GM21717 (cell line): ENCODE results near the gene B2M.
"Not testable (repeated sequence)": the region's sequence is repeated elsewhere in the genome, so short reads cannot be mapped to it uniquely, and the experiment has no call there.

Experiments
- ATAC-seq: cut with Tn5 transposase; IDR thresholded peaks from one replicate; pipeline ENCODE4 v1.9.1; 2021; ENCODE audit warnings: mild to moderate bottlenecking, moderate library complexity; ENCODE audit not compliant: unreplicated experiment

B2M gene

DNA sequence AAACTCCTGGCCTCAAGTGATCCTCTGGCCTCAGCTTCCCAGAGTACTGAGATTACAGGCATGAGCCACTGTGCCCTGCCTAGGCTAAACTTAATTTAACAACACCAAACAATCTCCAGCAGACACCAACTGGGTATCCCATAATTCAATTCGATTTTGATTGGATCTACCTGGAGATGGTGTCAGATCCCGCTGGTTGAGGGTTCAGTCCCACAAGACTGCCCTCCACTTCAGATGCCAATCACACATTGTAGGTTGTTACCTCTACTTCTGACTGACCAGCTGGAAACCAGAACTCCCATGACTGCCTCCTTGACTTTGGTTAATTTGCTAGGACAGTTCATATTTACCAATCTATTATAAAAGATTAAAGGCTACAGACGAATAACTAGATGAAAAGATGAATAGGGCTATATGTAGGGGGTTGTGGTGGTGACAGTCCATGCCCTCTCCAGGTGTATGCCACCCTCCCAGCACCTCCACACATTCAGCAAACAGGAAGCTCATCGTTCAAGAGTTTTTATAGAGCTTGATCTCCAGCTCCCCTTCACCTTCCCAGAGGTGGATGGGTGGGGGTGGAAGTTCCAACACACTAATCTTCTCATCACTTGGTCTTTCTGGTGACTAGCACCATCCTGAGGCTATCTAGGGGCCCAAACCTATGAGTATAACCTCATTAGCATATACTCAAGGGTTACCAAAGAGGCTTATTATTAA lies 9.3 kb downstream of the B2M start:
- no peak for ATAC-seq

DNA sequence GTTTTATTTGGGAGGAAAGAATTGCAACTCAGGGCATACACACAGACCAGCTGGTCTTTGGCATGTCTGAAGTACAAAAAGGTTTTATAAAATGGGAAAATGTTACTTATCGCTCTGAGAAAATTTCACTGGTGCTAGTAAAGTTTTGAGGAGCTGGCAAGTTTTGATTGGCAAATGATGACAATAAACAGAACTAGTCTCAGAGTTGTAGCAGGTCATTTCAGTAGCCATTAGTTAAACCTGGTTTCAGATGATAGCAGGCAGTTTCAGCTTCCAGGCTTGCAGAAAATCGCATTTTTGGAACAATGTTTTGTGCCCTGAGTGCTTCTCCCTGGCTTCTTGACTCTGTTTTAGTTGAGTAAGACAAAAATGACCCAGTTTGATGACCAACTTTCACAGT lies 10.7 kb downstream of the B2M start:
- ATAC-seq, result no peak

DNA sequence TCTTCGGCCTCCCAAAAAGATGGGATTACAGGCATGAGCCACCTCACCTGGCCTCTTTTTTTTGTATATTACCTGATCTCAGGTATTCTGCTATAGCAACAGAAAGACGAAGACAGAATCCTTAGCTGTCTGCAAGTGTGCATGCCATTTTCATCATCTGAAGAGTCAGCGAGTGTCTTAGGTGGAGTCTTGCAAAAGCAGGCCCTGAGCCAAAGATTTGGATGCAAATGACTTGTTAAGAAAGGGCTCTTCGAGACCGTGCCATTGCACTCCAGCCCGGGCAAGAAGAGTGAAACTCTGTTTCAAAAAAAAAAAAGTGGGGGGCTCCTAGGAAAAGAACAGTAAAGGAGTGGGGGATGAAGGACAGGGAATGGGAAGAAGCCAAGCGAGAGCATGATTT lies 14.8 kb downstream of the B2M start:
- ATAC-seq, result no peak

DNA sequence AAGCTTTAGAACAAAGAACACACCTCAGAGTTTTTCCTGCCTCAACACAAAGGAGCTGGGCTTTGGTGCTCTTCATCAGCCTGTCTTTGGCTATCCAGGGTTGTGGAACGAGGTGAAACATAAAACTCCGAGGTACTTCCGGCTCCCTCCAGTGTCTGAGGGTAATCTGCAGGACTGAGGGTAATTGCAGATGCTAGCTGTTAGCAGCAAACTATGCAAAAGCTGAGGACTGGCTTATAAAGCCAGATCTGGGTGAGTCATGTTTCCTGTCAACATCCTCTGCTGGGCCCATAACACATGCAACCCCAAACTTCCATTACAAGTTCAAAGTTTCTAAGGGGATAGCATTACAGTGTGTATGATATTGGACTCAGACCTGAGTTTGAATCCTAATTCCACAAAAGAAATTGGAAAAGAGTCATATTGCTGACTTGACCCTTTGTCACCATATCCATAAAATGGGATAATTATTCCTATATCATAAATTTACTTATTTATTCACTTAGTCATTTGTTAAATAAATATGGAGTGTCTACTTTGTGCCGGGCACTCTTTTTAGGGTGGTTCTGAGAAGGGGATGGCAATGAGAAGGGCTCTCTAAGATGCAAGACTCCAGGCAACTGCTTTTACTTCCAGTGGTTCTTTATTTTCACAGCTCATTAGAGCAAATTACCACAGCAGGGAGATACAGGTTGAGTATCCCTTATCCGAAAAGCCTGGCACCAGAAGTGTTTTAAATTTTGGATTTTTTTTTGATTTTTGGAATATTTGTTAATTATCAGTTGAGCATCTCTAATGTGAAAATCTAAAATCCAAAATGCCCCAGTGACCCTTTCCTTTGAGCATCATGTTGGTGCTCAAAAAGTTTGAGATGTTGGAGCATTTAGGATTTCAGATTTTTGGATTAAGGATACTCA lies 15.5 kb downstream of the B2M start:
- peak; percentile 23 for ATAC-seq

DNA sequence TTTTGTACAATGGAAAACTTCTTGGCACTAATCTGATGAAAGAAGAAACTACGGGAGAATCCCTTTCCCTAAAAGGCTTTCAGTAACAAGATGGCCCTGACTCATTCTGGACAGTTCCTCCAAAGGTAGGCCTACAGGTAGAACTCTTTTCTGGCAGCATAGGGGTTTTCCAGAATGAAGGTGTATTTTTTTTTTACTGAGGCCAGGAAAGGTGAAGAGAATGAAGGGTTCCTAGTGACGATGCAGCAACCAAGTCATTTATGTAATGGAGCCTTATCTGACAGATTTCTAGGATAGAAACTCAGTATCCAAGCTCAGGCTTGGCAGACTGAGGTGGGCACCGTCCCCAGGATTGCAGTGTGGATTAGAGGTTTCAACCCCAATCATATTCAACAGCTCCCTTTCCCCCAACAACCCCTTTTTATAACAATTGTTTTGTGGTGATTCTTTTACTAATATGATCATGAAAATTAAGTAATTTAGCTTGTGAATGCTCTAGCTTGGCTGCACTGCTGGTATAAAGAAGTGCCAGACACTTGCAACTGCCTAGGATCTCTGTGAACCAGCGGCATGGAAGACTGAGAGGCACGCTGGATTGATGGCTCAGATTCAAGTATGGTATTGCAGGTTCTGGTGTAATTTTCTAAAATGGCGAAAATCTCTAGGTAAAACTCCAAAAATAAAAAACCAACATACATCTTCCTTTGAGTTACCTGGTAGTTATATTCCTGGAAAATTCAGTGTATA lies 16.3 kb downstream of the B2M start:
- no peak for ATAC-seq

DNA sequence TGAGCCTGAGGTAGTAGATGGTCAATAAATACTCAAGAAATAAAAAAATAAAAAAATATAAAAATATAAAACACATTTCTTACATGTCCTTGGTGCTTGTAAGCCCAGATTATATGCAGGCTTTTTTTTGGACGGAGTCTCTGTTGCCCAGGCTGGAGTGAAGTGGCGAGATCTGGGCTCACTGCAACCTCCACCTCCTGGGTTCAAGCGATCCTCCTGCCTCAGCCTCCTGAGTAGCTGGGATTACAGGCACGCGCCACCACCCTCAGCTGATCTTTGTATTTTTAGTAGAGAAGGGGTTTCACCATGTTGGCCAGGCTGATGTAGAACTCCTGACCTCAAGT lies 16.9 kb downstream of the B2M start:
- not testable (repeated sequence) for ATAC-seq

DNA sequence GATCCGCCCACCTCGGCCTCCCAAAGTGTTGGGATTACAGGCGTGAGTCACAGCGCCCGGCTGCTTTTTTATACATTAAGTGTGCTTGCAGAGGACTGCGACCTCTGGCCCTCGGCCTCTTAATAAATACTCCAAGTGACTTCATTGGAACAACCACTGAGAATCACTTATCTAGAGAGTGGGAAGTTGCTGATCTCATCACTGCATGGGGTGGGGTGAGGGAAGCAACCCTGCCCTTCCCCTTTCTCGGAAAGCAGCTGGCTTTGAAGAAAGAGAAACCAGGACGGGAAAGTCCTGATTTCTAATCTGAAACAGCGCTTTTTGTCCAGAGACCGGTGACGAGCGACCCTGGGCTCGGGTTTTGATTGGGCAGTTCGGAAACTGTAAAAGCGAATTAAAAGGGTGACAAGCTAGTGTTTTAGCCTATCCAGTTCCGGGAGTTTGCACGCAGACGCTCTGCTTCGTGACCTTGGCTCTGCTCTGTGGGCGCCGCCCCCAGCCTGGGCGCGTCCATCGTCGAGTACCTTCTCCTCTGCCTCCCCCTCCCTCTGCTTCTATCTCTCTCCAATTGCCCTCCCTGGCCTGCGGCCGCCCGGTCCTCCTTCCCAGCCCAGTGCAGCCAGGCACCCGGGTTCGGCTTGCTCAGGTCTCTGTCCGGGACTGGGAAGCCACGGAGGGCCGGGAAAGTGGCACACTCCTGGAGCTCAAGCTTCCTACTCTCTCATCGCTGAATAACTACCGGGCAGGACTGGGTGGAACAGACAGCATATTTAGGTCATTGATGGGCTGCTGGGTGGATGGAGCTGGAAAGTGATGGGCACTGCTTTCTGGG lies 17.5 kb downstream of the B2M start:
- ATAC-seq, result peak; percentile 55

DNA sequence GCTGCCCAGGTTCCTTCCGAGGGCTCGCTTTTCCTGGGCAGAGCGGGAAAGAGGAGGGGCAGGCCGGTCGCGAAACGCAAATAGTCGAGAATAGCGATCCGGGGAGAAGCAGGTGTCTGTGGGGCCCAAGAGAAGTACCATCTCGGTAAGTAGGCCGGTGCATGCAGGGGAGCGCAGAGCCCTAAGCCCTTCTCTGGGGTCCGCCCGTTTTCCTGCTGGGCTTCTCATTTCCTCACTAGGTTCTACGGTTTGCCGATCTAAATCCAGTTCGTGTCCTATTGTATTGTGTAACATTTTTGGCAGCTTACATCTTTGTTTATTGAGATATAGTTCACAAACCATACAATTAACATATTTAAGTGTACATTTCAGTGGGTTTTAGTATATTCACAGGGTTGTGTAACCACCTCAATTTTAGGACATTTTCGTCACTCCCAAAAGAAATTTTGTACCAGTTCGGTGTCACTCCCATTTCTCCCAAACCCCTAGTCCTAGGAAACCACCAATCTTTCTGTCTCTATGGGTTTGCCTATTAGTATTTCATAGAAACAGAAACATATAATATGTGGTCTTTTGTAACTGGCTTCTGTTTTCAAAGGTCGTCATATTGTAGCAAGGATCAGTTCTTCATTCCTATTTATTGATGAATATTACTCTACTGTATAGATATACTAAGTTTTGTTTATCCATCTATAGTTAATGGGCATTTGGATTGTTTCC lies 18.3 kb downstream of the B2M start:
- ATAC-seq, result peak; percentile 1

DNA sequence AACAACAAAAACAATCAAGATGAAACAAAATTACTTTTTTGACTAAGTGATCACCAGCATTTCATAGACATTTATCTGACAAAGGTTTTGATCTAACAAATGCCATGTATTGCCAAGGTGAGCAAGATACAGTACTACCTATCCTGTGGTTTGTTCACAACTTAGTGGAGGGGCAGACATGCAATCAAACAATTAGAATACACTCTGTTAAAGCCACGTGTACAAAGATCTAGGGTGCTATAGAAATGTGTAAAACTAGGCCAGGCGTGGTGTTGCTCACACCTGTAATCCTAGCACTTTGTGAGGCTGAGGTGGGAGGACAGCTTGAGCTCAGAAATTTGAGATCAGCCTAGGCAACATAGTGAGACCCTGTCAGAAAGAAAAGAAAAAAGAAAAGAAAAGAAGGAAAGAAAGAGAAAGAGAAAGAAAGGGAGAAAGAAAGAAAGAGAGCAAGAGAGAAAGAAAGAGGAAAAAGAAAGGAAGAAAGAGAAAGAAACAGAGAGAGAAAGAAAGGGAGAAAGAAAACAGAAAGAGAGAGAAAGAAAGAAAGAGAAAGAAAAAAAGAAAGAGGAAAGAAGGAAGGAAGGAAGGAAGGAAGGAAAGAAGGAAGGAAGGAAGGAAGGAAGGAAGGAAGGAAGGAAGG lies 23.6 kb downstream of the B2M start:
- ATAC-seq, result no peak

DNA sequence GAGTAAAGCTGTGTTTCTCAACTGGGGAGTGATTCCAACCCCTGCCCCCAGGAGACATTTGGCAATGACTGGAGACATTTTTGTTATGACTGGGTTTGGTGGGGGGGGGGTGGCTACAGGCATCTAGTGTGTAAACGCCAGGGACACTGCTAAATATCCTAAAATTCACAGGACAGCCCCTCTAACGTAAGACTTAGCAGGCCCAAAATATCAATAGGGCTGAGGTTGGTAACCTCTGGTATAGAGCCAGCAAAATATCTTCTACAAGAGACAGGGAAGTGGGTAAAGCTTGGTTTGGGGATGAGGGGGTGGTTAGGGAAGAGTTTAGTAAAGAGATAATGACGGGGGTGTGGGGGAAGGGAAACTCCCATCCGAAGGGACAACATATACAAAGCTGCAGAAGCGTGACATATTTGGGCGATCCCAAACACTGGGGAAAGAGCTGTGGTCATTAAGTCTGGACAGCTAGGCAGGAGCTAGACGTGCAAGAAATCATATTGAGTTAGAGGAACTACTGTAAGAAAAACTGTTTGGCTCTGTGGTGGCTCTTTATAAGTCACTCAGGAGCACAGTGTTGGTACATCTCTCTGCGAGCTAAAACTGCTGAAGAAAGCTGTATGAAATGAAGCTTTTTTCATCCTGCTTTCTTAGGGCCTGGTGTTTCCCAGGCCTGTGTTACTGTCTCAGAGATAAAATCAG lies 24.3 kb downstream of the B2M start:
- peak; percentile 51 for ATAC-seq

DNA sequence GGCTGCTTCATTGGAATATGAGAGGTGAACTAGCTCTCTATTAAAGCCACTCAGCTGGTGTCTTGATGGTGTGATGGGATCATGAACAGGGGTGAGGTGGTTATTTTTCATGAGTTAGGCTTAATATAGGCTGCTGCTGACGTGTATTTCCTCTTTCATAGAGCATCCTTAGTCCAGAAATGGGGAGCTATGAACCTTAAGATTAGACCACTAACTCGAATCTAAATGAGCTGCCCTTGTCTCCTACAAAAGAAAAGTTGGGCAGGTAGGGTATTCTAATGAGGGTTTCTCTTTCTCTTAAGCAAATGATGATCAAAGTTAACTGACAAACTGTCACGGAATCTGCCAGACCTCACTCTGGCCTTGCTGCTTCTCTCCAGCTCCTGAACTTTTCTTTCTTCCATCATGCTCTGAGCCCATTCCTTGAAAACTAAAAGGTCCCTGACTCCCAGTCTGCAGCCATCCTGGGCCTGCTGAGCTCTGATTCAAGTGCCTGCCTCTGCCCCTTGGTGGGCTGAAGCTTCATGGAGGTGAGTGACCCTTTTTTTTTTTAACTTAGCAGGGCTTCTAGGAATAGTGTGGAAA lies 25.0 kb downstream of the B2M start, which contains the start of gene TRIM69:
Gene TRIM69, plus strand, starts transcription at position 348 of the 585 bp plus-strand sequence. Its CDS starts 177 bp downstream, at position 525.
- ATAC-seq, result peak; percentile 18

DNA sequence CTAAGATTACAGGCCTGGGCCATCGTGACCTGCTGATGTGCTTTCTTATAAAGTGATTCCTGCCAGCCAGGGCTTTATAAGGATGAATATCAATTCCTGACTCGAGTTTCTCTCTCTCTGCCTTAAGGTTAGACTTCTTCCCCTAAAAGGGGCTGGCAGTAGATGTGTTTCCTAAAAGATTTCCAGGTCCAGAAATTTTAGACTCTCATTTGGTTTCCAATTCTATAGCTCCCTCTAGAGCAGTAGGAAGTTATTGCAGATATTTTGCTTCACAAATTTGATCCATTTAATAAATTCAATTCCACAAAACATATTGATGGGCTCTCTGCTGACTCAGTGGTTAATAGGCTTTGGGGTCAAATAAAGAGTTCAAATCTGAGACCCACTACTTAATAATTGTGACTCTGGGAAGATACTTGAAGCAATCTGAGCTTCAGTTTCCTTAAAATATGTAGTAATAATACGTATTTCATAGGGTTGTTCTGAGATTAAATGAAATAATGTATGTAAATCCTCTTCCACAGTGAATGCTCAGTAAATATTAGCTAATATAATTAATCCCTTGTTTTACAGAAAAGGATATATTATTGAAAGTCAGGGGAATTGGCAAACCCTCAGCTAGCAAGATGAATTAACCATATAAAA lies 27.1 kb downstream of the B2M start:
- ATAC-seq, result no peak

DNA sequence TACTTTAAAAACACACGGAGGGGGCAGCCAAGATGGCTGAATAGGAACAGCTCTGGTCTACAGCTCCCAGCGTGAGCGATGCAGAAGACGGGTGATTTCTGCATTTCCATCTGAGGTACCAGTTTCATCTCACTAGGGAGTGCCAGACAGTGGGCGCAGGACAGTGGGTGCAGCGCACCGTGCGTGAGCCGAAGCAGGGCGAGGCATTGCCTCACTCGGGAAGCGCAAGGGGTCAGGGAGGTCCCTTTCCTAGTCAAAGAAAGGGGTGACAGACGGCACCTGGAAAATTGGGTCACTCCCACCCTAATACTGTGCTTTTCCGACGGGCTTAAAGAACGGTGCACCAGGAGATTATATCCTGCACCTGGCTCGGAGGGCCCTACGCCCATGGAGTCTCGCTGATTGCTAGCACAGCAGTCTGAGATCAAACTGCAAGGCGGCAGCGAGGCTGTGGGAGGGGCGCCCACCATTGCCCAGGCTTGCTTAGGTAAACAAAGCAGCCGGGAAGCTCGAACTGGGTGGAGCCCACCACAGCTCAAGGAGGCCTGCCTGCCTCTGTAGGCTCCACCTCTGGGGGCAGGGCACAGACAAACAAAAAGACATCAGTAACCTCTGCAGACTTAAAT lies 28.0 kb downstream of the B2M start:
- not testable (repeated sequence) for ATAC-seq

DNA sequence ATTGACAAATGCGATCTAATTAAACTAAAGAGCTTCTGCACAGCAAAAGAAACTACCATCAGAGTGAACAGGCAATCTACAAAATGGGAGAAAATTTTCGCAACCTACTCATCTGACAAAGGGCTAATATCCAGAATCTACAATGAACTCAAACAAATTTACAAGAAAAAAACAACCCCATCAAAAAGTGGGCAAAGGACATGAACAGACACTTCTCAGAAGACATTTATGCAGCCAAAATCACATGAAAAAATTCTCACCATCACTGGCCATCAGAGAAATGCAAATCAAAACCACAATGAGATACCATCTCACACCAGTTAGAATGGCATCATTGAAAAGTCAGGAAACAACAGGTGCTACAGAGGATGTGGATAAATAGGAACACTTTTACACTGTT lies 32.1 kb downstream of the B2M start:
- not testable (repeated sequence) for ATAC-seq

DNA sequence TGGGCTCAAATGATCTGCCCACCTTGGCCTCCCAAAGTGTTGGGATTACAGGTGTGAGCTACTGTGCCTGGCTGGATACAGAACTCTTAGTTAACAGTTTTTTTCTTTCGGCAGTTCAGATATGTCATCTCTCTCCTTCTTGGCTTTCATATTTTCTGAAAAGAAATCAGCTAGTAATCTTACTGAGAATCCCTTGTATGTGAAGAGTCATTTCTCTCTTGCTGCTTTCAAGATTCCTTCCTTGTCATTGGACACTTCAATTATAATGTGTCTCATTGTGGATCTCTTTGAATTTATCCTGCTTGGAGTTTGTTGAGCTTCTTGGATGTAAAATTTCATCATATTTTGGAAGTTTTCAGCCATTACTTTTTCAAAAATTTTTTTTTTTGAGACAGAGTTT lies 42.0 kb downstream of the B2M start:
- no peak for ATAC-seq

DNA sequence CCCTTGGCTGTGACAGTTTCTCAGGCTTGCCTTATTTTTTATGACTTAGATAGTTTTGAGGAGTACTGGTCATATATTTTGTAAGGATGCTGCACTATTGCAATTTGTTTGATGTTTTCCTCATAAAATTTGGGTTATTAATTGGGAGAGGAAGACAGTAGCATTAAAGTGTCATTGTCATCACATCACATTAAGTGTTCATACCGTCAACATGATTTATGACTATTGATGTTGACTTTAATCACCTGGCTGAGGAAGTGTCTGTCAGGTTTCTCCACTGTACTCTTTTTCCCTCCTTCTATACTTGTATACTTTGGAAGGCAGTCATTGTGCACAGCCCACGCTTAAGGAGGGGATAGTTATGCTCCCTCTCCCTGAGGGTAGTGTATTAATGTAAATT lies 51.9 kb downstream of the B2M start:
- no peak for ATAC-seq

DNA sequence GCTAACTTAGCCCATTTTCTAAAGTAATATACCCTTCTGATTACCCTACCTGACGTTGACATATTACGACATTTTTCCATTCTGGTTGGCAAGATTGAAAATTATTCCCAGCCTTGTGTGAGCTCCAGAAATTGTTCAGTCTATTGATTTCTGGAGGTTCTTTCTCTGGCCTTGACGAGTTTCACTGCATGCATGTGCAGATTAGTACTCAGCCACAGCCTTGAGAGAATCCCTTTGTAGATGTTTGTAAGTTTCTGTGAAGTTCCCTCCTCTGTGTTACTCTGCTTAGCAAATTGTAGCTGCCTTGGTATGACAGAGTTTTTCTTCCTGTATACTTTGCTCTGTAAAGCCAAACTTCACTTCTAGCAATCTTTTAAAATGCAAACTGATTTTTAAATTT lies 52.5 kb downstream of the B2M start:
- ATAC-seq, result no peak

DNA sequence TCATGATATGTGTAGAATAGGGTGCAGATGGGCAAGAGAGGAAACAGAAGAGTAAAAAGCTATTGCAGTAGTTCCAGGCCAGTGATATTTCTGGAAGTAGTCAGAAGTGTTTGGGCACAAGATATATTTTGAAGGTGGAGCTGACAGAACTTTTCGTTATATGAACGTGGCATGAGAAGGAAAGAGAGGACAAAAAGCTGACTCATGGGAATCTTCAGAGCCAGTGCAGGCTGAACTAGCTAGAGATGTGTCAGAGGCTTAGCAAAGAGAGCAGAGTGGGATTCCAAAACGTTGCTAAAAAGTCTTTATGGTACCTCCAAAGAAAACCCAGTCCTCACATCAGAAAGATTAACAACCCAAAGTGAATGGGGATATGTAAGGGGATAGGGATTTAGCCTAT lies 53.7 kb downstream of the B2M start:
- ATAC-seq, result no peak
